ENCODE results near the gene FOXP1. TPM values are rescaled to one million over a fixed set of nuclear protein-coding genes. Genes with fewer than 3 reads are reported as not detected.

The FOXP1 gene
- total and polyA plus RNA-seq, 2 of the 8 experiments (the other 6 are each of a cell fraction or from before 2014, with no cell fraction given) = 13.9 to 25.4 TPM

GRCh38 chr3:71495708-71496472 is 87.6 kb downstream of the FOXP1 start:
- Histone ChIP-seq H3K23ac (ENCODE audit: insufficient read length) (peak overlapping the region; percentile 85), H3K23me2 (ENCODE audit: low read depth, low read length) (no peaks in the 10 kb centered on the region), H3K27me3 (replicated peaks in 1 of 4; ENCODE audit: control insufficient read depth in 3 of 4, extremely low read depth in 1 of 4, insufficient read depth in 3 of 4, low read length in 3 of 4) (no peaks in the 10 kb centered on the region), H3K14ac (ENCODE audit: insufficient read length) (no peak overlapping the region), H2AFZ (ENCODE audit: low read length) (no peak overlapping the region), H2BK20ac (ENCODE audit: low read length) (peak overlapping the region; percentile 99), H2BK15ac (ENCODE audit: low read length) (peak overlapping the region; percentile 88), H4K5ac (ENCODE audit: insufficient read length, low read depth, low read length) (peak overlapping the region; percentile 70), H3K79me2 (ENCODE audit: control insufficient read depth in 1 of 2, insufficient read depth in 2 of 2, low read length in 2 of 2) (no peaks in the 10 kb centered on the region; a peak in 1 of 4 replicates), H2BK120ac (replicated peaks; ENCODE audit: low read depth, low read length) (peak overlapping the region; percentile 50), H2BK5ac (ENCODE audit: low read depth, low read length) (peak overlapping the region; percentile 79), H3K79me1 (ENCODE audit: low read depth, low read length) (no peaks in the 10 kb centered on the region; the same call in 1 of the 2 replicates), H4K8ac (ENCODE audit: extremely low read depth, insufficient read depth, low read length) (no peak overlapping the region), H3K4me3 (ENCODE audit: extremely low read depth in 1 of 4, insufficient read depth in 2 of 4, low read depth in 3 of 4, low read length in 4 of 4) (peak overlapping the region in 1 of 4 experiments; percentile 3; a peak in 1 of 8 replicates), H2AK5ac (ENCODE audit: low read depth, low read length) (peak overlapping the region; percentile 57; the same call in 1 of the 2 replicates), H2BK12ac (ENCODE audit: low read depth, low read length) (peak overlapping the region; percentile 82; the same call in 1 of the 2 replicates), H3K27ac (ENCODE audit: low read depth, low read length) (peak overlapping the region; percentile 68), H3K36me3 (ENCODE audit: control insufficient read depth in 2 of 4, insufficient read depth in 4 of 4, low read length in 3 of 4) (peaks cover 0 to 5% (median 0%) of the 10 kb centered on the region in 4 experiments; a peak in 2 of 8 replicates), H3K4me1 (replicated peaks in 1 of 4; ENCODE audit: control insufficient read depth in 3 of 4, insufficient read depth in 4 of 4, low read length in 3 of 4) (peaks cover 10 to 27% (median 23%) of the 10 kb centered on the region in 4 experiments), H3K56ac (replicated peaks; ENCODE audit: insufficient read length, low read depth, low read length) (no peak overlapping the region), H4K20me1 (replicated peaks in 1 of 2; ENCODE audit: control insufficient read depth in 1 of 2, insufficient read depth in 2 of 2, low read length in 2 of 2) (no peaks in the 10 kb centered on the region), H3K18ac (ENCODE audit: extremely low read depth, low read length) (peak overlapping the region; percentile 65), H3K4ac (replicated peaks; ENCODE audit: insufficient read length, low read depth, low read length) (peak overlapping the region; percentile 19), H4K91ac (replicated peaks; ENCODE audit: insufficient read length, low read length) (peak overlapping the region; percentile 87), H3K9me3 (ENCODE audit: insufficient read depth in 2 of 2, low read depth in 1 of 2, low read length in 1 of 2) (peaks cover 4 to 5% of the 10 kb centered on the region in 2 experiments; a peak in 1 of 4 replicates), H3K9ac (replicated peaks in 1 of 4; ENCODE audit: extremely low read depth in 1 of 4, low read depth in 3 of 4, low read length in 3 of 4) (no peak overlapping the region; a peak in 1 of 7 replicates), H3K4me2 (ENCODE audit: insufficient read depth in 1 of 2, low read depth in 2 of 2, low read length in 2 of 2) (no peak overlapping the region)
- DNase-seq (ENCODE audit: low read depth in 1 of 2, low spot score in 2 of 2) (no peak), FAIRE-seq (peak; percentile 50)
- CTCF ChIA-PET (ENCODE audit: partially characterized antibody) = interaction anchor here (0.7 to 1.3 kb wide), 9 partner anchors 12 to 320 kb away, joined by 3 read pairs; no protein-coding TSS in a partner anchor
- POLR2A ChIA-PET (ENCODE audit: partially characterized antibody) = interaction anchor here (1.7 kb wide), 1 partner anchor 10 kb away, joined by 4 read pairs; no protein-coding TSS in a partner anchor
- WGBS, 2 experiments (ENCODE audit: extremely low coverage in 1 of 2, insufficient coverage in 1 of 2, insufficient read length in 1 of 2, insufficient replicate concordance in 2 of 2, low coverage in 1 of 2, low lambda C conversion rate in 2 of 2, missing lambda C conversion rate in 1 of 2) = 78% methylated on average over 5 of the region's 5 CpGs; no CpG with 5 or more reads in 1 of the 2 experiments
- no peak for TF ChIP-seq USF2 (IDR thresholded peaks at IDR 0.05; ENCODE audit: low read length)
- peak; percentile 71; the same call in 1 of the 2 replicates for TF ChIP-seq TCF12 (IDR thresholded peaks at IDR 0.05; ENCODE audit: low read depth, low read length)
- TF ChIP-seq SP4 (IDR thresholded peaks at IDR 0.05; ENCODE audit: low read length) = no peak
- peak; percentile 38; the same call in 1 of the 2 replicates for TF ChIP-seq MAX (IDR thresholded peaks at IDR 0.05)
- TF ChIP-seq TEAD4 (IDR thresholded peaks at IDR 0.05; ENCODE audit: low read depth, low read length) = peak; percentile 80
- no peak for TF ChIP-seq BCL11A (IDR thresholded peaks at IDR 0.05; ENCODE audit: low read depth in 2 of 2, low read length in 2 of 2)
- no peak for TF ChIP-seq CBX5 (IDR thresholded peaks at IDR 0.05; ENCODE audit: low read depth, low read length)
- TF ChIP-seq FOSL1 (IDR thresholded peaks at IDR 0.05; ENCODE audit: insufficient read depth, low read depth, low read length) = no peak
- no peak for TF ChIP-seq NANOG (IDR thresholded peaks at IDR 0.05; ENCODE audit: insufficient read depth, low read depth, low read length, poor library complexity, severe bottlenecking)
- no peak for TF ChIP-seq KDM4A (IDR thresholded peaks at IDR 0.05; ENCODE audit: low read depth, low read length, severe bottlenecking)

Data from H1 (cell line).